ENCODE results near the gene ABL1.

GRCh38 chr9:130901498-130902203 is 66.6 kb downstream of the ABL1 start:
- TF ChIP-seq EZH2 (IDR thresholded peaks at IDR 0.05; ENCODE audit: insufficient read depth, low read length) (no peak), CTCF (IDR thresholded peaks at IDR 0.05; ENCODE audit: insufficient read depth, low read depth, low read length) (no peak)

Measured in astrocyte (in vitro differentiated cells and primary cell).